ENCODE data around the gene OTUD7B. TPM values are rescaled to one million over a fixed set of nuclear protein-coding genes. Genes with fewer than 3 reads are reported as not detected.

The OTUD7B gene
- total RNA-seq, 1 donor, result 17.7 TPM

GRCh38 chr1:149932474-149932873 is 78.1 kb downstream of the OTUD7B start:
- no peak overlapping the region for H3K4me3 ChIP-seq (ENCODE audit: low read depth, low read length)
- TF ChIP-seq, protein P1, sequence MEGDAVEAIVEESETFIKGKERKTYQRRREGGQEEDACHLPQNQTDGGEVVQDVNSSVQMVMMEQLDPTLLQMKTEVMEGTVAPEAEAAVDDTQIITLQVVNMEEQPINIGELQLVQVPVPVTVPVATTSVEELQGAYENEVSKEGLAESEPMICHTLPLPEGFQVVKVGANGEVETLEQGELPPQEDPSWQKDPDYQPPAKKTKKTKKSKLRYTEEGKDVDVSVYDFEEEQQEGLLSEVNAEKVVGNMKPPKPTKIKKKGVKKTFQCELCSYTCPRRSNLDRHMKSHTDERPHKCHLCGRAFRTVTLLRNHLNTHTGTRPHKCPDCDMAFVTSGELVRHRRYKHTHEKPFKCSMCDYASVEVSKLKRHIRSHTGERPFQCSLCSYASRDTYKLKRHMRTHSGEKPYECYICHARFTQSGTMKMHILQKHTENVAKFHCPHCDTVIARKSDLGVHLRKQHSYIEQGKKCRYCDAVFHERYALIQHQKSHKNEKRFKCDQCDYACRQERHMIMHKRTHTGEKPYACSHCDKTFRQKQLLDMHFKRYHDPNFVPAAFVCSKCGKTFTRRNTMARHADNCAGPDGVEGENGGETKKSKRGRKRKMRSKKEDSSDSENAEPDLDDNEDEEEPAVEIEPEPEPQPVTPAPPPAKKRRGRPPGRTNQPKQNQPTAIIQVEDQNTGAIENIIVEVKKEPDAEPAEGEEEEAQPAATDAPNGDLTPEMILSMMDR (IDR thresholded peaks at IDR 0.05; ENCODE audit: insufficient read depth, low read length), result no peak
- no peak for DNase-seq (ENCODE audit: low read depth)

GRCh38 chr1:149931212-149931790 is 79.2 kb downstream of the OTUD7B start:
- H3K4me3 ChIP-seq (ENCODE audit: low read depth, low read length), result no peak overlapping the region
- TF ChIP-seq, protein P1 (IDR thresholded peaks at IDR 0.05; ENCODE audit: insufficient read depth, low read length), result no peak
- DNase-seq (ENCODE audit: low read depth), result peak; percentile 33

- TF ChIP-seq, protein P1 (IDR thresholded peaks at IDR 0.05; ENCODE audit: insufficient read depth, low read length), result no peak
- DNase-seq (ENCODE audit: low read depth), result no peak
- H3K4me3 ChIP-seq (ENCODE audit: low read depth, low read length), result no peak overlapping the region
Observed at GRCh38 chr1:149929856-149930255, 80.7 kb downstream of the OTUD7B start.

DNA sequence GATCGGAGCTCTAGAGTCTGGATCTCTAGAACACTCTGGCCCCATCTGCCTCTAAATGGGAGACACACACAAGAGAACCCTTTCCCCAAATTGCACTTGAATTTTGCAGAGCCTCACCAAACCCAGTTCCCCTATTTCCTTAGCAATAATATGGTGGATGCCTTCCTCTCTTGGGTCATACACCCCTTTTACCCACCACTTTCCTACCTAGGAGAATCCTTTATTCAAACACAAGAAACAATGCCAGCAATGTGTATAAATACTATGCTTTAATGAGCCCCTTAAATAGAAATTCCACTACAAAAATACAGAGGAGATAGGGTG is 82.2 kb downstream of the OTUD7B start:
- H3K4me3 ChIP-seq (ENCODE audit: low read depth, low read length), result peak overlapping the region; percentile 88
- DNase-seq (ENCODE audit: low read depth), result no peak
- TF ChIP-seq, protein P1 (IDR thresholded peaks at IDR 0.05; ENCODE audit: insufficient read depth, low read length), result no peak

DNA sequence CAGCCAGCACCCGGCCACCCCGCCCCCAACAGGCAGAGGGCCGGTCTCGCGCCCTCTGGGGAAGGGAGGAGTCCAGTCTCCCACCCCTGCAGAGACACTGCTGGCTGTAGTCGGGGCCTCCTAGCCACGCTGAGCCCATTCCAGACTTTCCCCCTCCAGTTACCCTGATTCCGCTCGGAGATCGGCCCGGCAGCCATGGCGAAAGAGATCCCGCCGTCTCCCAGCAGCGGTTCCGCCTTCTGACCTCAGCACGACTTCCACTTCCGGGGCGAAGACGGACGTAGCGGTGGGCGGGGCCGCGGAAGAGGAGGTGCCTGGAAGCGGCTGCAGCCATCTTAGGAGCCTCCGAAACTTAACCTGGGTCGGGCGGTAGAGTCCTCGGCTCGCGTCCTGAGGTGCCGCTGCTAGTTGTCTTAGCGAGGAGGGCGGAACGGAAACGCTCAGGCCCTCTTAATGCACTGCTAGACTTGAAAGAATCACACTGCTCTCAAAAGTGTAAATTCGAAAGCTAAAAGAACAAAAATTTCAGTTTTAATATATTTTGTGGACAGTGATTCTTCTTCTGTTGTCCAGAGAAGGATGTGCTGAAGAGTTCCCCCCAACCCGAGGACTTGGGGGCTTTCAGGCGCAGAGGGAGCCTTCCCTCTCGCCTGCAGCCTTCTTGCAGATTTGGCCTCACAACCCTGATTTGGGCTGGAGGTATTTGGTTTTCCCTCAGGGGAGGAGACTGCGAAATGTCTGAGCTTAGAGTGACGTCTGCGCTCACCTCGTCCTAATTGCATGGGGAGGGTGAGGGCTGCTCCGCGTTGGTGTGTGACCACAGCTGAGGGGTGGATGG is 82.7 kb downstream of the OTUD7B start, which contains the start of gene SF3B4:
SF3B4 (minus strand) TSS at position 241 of the 838 bp plus-strand sequence; CDS start at position 197, 44 bp downstream.
- TF ChIP-seq, protein P1 (IDR thresholded peaks at IDR 0.05; ENCODE audit: insufficient read depth, low read length), result no peak
- peak; percentile 87 for DNase-seq (ENCODE audit: low read depth)
- H3K4me3 ChIP-seq (ENCODE audit: low read depth, low read length), result peak within 1 kb of the TSS; percentile 88

- H3K4me3 ChIP-seq (ENCODE audit: low read depth, low read length), result peak overlapping the region; percentile 88
- TF ChIP-seq, protein P1 (IDR thresholded peaks at IDR 0.05; ENCODE audit: insufficient read depth, low read length), result no peak
- DNase-seq (ENCODE audit: low read depth), result no peak
Observed at GRCh38 chr1:149927056-149927562, 83.4 kb downstream of the OTUD7B start.
